WERI-Rb-1 (cell line): ENCODE data around the gene SIM1.

Source experiments
- DNase-seq: peaks from one replicate; pipeline ENCODE4 v3.0.0-alpha.2; 2020
- H3K27ac ChIP-seq: fragments of 250-450 bp; sonication (Bioruptor Pico); 2 replicates; pipeline ENCODE4 v1.5.1; 2020; ENCODE audit warnings: mild to moderate bottlenecking, moderate library complexity
- H3K27me3 ChIP-seq: fragments of 250-450 bp; sonication (Bioruptor Pico); 2 replicates; pipeline ENCODE4 v1.5.1; 2021; ENCODE audit warnings: mild to moderate bottlenecking, low read depth, moderate library complexity; ENCODE audit not compliant: insufficient read depth, severe bottlenecking
- H3K36me3 ChIP-seq: fragments of 250-450 bp; sonication (Bioruptor Pico); 2 replicates; pipeline ENCODE4 v1.5.1; 2020; ENCODE audit warnings: mild to moderate bottlenecking, moderate library complexity
- H3K4me3 ChIP-seq: 2 replicates; pipeline ENCODE4 v1.5.1; 2011; ENCODE audit warnings: low read depth, mild to moderate bottlenecking, control low read depth, low read length
- H3K9me3 ChIP-seq: fragments of 250-450 bp; sonication (Bioruptor Pico); 2 replicates; pipeline ENCODE4 v1.5.1; 2021; ENCODE audit warnings: mild to moderate bottlenecking, moderate library complexity; ENCODE audit not compliant: severe bottlenecking
- TF ChIP-seq, protein P1 (sequence below): IDR thresholded peaks from 2 replicates; pipeline ENCODE4 v1.5.1; 2011; ENCODE audit warnings: low read depth, mild to moderate bottlenecking, control low read depth, inconsistent platforms, low read length

The SIM1 gene

GRCh38 chr6:100488244-100488643 is 23.5 kb upstream of the SIM1 start:
- no peak overlapping the region for H3K27ac ChIP-seq
- no peaks in the 10 kb centered on the region for H3K27me3 ChIP-seq
- DNase-seq, result no peak
- no peaks in the 10 kb centered on the region for H3K36me3 ChIP-seq
- no peaks in the 10 kb centered on the region for H3K9me3 ChIP-seq
- H3K4me3 ChIP-seq, result no peak overlapping the region
- TF ChIP-seq, protein P1, sequence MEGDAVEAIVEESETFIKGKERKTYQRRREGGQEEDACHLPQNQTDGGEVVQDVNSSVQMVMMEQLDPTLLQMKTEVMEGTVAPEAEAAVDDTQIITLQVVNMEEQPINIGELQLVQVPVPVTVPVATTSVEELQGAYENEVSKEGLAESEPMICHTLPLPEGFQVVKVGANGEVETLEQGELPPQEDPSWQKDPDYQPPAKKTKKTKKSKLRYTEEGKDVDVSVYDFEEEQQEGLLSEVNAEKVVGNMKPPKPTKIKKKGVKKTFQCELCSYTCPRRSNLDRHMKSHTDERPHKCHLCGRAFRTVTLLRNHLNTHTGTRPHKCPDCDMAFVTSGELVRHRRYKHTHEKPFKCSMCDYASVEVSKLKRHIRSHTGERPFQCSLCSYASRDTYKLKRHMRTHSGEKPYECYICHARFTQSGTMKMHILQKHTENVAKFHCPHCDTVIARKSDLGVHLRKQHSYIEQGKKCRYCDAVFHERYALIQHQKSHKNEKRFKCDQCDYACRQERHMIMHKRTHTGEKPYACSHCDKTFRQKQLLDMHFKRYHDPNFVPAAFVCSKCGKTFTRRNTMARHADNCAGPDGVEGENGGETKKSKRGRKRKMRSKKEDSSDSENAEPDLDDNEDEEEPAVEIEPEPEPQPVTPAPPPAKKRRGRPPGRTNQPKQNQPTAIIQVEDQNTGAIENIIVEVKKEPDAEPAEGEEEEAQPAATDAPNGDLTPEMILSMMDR, result no peak

DNA sequence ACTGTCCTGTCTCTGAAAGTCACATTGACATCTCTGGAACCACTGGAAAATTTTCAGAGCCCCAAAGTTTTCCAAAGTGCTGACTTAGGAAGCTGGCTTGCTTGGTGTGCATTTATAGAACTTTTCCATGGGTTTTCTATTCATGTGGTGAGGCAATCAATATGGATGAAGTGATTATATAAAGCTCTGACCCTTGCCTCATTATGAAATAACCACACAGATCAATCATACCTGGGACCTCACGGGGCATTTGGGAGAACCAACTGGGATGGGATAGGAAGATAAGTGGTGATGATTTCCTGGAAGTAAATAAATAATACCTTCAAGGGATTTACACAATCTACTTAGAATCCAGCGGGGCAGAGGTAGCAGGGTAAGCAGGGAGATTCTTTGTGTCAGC is 22.9 kb upstream of the SIM1 start:
- Histone ChIP-seq H3K27me3 (no peaks in the 10 kb centered on the region), H3K36me3 (no peaks in the 10 kb centered on the region), H3K9me3 (no peaks in the 10 kb centered on the region), H3K4me3 (no peak overlapping the region), H3K27ac (no peak overlapping the region)
- TF ChIP-seq, protein P1, result no peak
- no peak for DNase-seq

DNA sequence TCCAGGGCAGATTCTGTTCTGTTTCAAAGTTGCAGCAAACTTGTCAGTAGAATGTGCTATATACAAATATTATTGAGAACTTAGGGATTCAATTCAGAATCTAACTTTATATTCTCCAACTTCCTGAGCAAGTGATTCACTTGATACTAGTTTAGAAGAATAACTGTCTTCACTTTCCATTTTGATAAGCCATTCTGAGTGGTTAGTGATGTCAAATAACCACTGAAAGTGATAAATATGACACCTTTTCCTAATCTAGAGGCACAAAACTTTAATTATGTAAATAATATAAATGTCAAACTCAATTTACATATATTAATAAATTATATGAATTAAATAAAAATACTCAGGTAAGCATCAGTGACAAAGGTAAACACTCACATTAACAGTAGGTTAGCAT is 20.5 kb upstream of the SIM1 start:
- no peaks in the 10 kb centered on the region for H3K36me3 ChIP-seq
- TF ChIP-seq, protein P1, result no peak
- H3K4me3 ChIP-seq, result no peak overlapping the region
- H3K27me3 ChIP-seq, result no peaks in the 10 kb centered on the region
- H3K9me3 ChIP-seq, result no peaks in the 10 kb centered on the region
- no peak overlapping the region for H3K27ac ChIP-seq
- DNase-seq, result no peak

GRCh38 chr6:100484474-100484873 is 19.8 kb upstream of the SIM1 start:
- Histone ChIP-seq H3K9me3 (no peaks in the 10 kb centered on the region), H3K27me3 (no peaks in the 10 kb centered on the region), H3K36me3 (no peaks in the 10 kb centered on the region), H3K27ac (no peak overlapping the region), H3K4me3 (no peak overlapping the region)
- no peak for DNase-seq
- TF ChIP-seq, protein P1, result no peak

- no peaks in the 10 kb centered on the region for H3K36me3 ChIP-seq
Observed at GRCh38 chr6:100482698-100483097, 18.0 kb upstream of the SIM1 start.

More at GRCh38 chr6:100482698-100483097, 18.0 kb upstream of the SIM1 start:
- H3K27me3 ChIP-seq, result no peaks in the 10 kb centered on the region
- no peaks in the 10 kb centered on the region for H3K9me3 ChIP-seq
- H3K4me3 ChIP-seq, result no peak overlapping the region
- TF ChIP-seq, protein P1, result no peak
- no peak for DNase-seq
- H3K27ac ChIP-seq, result no peak overlapping the region
